D721Med (cell line): Measurements from ENCODE around the gene EVA1A.

Source experiments
- DNase-seq: peaks from one replicate; pipeline ENCODE4 v3.0.0; 2011; ENCODE audit warnings: low spot score; ENCODE audit not compliant: insufficient read length
- FAIRE-seq: peaks from 2 replicates; lab custom pipeline; 2011; peaks lifted over from hg19 to GRCh38; lab: Jason Lieb, UNC
- CTCF ChIP-seq: IDR thresholded peaks from 2 replicates; pipeline ENCODE4 v1.5.1; 2012; ENCODE audit warnings: mild to moderate bottlenecking, control low read depth; ENCODE audit not compliant: insufficient read depth; ENCODE audit errors: missing control alignments

Gene EVA1A

GRCh38 chr2:75606761-75607399, 46.1 kb upstream of the EVA1A start:
- no peak for DNase-seq
- no peak for TF ChIP-seq CTCF
- FAIRE-seq = no peak

- FAIRE-seq = no peak
- TF ChIP-seq CTCF = no peak
- DNase-seq = no peak
These were observed 45.2 kb upstream of the EVA1A start for GRCh38 chr2:75605770-75606529.

- DNase-seq = no peak
- FAIRE-seq = no peak
- no peak for TF ChIP-seq CTCF
These were observed 43.7 kb upstream of the EVA1A start for GRCh38 chr2:75604484-75604883.

- no peak for FAIRE-seq
- DNase-seq = no peak
These were observed 42.7 kb upstream of the EVA1A start for GRCh38 chr2:75603477-75603876.

GRCh38 chr2:75602724-75603342, 42.1 kb upstream of the EVA1A start:
- FAIRE-seq (no peak), DNase-seq (no peak)
- no peak for TF ChIP-seq CTCF

More at GRCh38 chr2:75603477-75603876, 42.7 kb upstream of the EVA1A start:
- no peak for TF ChIP-seq CTCF

- FAIRE-seq (no peak), DNase-seq (no peak)
- no peak for TF ChIP-seq CTCF
These were observed 39.8 kb upstream of the EVA1A start for GRCh38 chr2:75600461-75601011.
